GF-D8 (cell line): ENCODE data around the gene SNAP91.

Source experiments
- DNase-seq: peaks from one replicate; lab custom pipeline; 2025; lab: John Stamatoyannopoulos, UW

SNAP91 gene

DNA sequence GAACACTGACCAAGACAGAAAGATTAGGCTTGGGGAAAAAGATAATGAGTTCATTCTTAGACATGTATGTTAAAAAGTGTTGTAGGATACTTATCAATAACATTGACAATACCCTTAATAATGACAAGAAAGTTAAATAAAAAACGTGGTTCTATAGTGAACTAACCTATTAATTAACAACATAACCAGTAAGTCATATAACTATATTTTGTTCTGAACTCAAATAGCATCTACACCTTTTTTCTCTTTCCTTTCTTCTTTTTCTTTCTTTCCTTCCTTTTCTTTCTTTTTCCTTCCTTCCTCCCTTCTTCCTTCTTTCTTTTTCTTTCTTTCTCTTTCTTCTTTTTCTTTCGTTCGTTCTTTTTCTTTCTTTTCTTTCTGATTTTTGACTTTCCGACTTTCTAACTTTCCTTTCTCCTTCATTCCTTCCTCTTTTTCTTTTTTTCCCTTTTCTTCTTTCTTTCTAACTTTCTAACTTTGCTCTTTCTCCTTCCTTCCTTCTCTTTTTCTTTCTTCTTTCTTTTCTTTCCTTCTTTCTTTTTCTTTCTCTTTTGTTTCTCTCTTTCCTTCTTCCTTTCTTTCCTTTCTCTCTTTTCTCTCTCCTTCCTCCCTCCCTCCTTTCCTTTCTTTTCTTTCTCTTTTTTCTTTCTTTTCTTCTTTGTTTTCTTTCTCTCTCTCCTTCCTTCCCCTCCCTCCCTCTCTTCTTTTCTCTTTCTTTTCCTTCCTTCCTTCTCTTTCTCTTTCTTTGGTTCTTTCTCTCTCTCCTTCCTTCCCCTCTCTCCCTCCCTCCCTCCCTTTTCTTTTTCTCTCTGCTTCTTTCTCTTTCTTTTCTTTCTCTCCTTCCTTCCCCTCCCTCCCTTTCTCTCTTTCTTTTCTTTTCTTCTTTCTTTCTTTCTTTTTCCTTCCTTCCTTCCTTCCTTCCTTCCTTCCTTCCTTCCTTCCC lies 172.0 kb downstream of the SNAP91 start:
- DNase-seq = no peak

DNA sequence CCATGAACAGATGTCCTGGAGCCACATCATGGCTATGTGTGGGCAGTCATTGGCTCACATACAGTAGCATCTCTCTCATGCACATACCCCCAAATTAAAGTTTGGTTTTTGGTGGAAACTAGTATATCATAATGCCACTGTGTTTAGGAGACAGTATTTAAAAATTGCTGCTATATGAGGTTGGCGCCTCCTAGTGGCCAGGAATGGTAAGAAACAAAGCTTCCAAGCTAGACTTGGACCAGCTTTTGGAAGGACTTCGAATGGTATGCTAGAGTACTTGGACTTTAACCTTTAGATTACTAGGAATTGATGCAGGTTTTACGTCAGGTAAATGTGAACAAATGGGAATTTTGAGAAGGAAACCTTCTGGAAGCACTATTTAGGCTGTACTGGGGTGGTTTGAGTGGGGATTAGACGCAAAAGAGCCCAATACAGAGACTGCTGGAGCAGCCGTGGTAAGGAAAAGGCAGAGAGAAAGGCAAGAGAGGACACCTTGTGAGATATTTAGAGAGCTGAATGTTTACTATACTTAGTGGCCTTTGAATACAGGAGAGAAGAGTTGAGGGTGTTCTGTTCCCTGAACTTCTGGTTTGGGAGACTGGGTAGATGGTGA lies 172.8 kb downstream of the SNAP91 start:
- DNase-seq = no peak

DNA sequence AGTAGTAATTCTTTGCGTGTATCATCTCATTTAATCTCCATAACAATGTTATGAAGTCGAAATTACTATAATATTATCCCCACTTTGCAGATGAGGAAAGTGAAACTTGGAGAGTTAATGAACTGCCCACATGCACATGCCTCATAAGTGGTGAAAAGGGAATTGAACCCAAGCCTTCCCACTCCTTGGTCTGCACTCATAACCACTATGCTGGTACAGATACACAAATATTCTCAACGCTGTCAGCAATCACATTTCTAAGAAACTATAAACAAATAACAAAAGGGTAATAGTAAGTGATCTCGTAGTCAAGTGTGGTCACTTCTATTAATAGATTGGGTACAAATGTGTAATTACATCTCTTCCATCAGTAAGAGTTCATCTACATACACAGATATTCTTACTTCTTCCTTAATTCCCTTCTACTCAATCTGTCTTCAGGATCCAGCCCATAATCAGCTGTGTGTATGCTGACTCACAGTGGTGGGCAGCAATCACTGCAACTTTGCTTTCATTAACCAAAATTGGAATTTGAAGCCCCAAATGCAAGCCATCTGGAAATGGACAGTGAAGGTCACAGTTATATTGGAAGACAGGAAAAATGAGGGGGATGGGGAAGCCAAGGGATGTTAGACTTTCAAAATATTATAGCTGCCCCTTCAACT lies 190.0 kb downstream of the SNAP91 start:
- no peak for DNase-seq

DNA sequence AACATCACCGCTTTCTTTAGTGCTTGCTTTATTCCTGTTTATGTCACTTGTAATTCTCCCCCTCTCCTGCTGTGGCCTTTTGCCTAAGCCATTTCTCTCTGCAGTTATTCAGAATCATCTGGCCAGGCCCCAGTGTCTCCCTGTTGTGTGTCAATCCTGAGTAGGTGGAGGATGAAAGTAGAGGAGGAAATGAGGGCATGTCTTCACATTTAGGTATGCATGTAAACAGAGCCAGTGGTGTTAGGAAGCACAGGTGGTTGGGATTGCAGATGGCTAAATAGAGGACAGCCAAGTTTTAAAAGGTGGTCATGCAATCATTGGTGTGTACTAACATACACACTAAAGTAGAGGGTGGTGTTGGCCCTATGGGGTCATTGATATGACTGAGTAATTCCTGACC lies 191.4 kb downstream of the SNAP91 start:
- no peak for DNase-seq

DNA sequence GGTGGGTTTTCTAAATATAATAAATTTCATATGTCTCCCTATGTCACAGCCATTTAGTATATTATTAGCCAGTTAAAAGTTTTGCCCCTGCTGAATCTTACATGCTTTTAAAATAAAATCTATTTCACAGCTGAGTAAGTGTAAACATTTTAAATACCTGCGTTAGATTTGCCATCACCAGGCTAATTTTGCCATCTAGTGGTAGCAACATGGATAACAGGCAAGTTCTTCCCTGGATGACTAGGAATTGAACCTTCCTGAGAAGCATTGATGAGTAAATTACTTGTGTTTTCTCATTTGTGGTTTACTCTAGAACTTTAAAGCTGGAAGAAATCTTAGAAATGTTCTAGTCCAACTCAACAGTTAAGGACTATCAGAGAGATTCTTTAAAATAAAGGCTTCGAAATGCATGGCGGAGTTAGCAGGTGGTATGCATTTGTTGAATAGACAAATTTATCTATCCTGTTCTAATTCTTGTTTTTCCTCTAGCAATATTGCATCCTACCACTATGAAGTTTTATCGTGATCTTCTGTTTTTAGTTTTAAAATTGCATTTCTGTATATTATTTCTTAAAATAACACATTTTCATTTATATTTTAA lies 193.9 kb downstream of the SNAP91 start:
- no peak for DNase-seq

DNA sequence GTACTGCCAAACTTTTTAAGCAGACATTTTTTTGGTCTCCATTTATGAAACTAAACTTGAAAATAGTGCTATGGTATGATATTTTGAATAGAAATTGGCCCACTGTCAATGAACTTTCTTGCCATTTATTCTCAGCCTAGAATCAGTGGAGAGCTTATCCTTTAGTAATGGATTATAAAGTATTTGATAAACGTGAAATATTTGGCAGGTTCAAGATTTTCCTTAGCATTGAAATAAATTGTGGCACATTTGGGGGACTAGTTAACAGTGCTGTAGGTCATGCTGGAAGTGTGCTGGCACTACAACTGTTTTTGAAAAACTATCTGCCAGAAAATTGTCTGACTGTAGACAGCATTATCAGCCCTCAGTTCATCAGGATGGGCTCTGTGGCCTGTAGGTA lies 194.4 kb downstream of the SNAP91 start:
- DNase-seq = no peak

DNA sequence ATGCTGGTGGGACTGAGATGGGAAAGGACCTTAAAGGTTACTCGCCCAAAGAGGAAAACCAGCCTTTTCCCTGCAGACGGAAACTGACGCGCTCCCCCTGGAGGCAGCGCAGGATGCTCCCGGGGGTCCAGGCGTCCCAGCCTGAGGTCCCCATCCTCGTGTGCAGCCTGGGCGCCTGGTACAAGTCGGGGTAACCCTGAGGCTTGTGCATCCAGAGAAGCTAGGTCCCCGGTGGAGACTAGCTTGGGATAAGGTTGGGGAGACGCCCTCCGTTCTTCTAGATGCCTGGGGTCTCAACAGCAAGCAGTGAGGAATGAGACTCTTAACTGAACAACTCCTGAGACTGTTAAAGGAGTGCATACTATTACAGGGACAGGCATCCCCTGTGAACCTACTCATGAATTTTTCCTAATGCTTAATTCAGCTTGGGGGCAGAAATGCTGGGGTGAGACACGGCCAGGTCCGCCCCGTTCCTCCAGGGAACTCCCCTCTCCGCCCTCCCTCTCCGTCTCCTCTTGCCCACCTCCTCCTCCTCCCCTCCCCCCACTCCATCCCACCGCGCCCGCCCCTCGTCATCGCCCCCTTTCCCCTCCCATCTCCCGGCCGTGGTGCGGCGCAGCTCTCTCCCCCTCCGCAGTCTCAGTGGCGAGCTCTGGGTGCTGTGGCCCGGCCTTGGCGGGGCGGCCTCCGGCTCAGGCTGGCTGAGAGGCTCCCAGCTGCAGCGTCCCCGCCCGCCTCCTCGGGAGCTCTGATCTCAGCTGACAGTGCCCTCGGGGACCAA lies 196.8 kb downstream of the SNAP91 start, which contains the start of gene PRSS35:
TSS of gene PRSS35 (plus strand) at position 634 of the 781 bp plus-strand sequence. CDS start 10,908 bp downstream, outside the sequence.
- DNase-seq = no peak

DNA sequence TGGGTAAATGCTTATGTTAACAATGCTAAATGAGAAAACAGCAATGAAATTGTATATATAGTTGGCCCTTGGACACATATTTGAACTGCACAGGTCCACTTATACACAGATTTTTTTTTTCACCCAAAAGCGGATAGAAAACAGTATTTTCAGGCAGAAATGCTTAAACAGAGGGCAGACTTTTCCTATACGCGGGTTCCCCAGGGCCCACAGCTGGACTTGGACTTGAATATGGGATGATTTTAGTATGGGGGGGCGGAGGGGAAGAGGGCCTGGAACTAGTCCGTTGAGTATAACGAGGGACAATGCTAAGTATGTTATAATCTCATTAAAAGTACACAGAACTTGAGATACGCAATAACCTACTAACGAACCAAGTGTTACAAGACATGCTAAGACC lies 197.6 kb downstream of the SNAP91 start:
- DNase-seq = no peak

DNA sequence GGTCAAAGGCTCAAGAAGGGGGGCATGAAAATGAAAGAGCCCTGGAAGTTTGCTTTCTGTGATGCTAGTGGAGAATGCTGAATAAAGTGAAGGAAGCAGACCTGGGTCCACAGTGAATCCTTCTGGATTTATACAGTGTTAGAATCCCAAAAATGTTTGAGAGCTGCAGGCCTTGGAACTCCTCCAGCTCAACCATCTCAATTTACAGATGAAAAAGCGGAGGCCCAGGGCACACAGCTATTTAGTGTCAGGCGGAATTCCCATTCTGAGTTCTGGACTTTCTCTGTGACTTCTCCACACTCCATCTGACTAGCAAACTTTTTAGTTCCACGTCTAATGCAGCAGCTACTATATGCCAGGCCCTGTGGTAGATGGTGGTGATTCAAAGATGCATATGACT lies 198.1 kb downstream of the SNAP91 start:
- no peak for DNase-seq

DNA sequence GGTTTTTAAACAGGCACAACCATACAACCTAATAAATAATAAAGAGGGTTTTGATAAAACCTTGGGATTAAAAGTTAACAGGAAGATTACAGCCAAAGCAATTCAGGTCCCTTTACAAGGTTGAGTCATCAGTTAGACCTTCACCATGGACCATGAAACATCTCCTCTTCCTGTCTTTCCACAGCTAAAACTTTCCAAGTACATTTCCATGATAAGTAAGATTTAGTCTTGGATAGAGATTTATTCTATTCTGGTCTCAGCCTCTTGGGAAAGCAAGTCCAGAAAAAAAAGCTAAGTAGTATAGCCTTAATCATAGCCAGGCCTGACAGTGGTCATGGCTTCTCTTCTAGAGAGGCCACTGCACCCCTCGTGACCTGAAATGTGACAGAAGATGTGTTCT lies 199.5 kb downstream of the SNAP91 start:
- no peak for DNase-seq

DNA sequence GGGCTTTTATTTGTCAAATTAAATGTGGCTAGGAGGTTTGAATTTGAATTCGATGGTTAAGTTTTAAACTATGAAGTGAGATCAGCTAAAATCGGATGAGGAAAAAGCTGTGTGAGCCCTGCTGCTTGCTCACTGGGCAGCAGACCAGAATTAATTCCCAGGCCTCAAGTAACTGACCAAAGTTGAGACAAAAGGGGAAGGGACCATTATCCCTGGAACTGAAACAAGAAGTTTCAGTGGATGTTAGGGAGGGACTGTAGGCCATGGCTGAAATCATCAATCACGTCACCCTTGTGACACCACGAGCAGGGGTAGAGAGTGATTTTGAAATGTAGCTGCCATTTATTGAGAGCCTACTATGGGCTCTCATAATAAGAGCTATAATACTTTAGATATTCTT lies 203.5 kb downstream of the SNAP91 start:
- DNase-seq = no peak
